GM18951 (cell line): ENCODE measurements around the gene ZDHHC7.

Experiments used
- POLR2A ChIP-seq: IDR thresholded peaks from 4 replicates; pipeline ENCODE4 v1.6.1; 2011; ENCODE audit warnings: mild to moderate bottlenecking; ENCODE audit not compliant: insufficient read length, insufficient read depth; ENCODE audit errors: extremely low read depth
- in situ Hi-C: fragments of 300-500 bp; cut with MboI; formaldehyde crosslinking; loops from one replicate; pipeline ENCODE4 v1.12.0; 2022; ENCODE audit warnings: low sequenced_read_pairs, mixed read lengths, inconsistent platforms; ENCODE audit not compliant: unreplicated experiment

ZDHHC7 gene

GRCh38 chr16:85003725-85004586 lies 7.4 kb downstream of the ZDHHC7 start:
- TF ChIP-seq POLR2A: no peak
- in situ Hi-C loops: no loop called here

GRCh38 chr16:85003076-85003475 lies 8.3 kb downstream of the ZDHHC7 start:
- no peak for TF ChIP-seq POLR2A
- in situ Hi-C loops: no loop called here

- in situ Hi-C loops: no loop called here
- no peak for TF ChIP-seq POLR2A
Observed at GRCh38 chr16:85002608-85003007, 8.7 kb downstream of the ZDHHC7 start.

GRCh38 chr16:85002099-85002541 lies 9.2 kb downstream of the ZDHHC7 start:
- TF ChIP-seq POLR2A: no peak
- in situ Hi-C loops: no loop called here

GRCh38 chr16:84999857-85000480 lies 11.4 kb downstream of the ZDHHC7 start:
- in situ Hi-C loops: no loop called here

GRCh38 chr16:84999200-84999599 lies 12.1 kb downstream of the ZDHHC7 start:
- in situ Hi-C loops: no loop called here
- TF ChIP-seq POLR2A: no peak

More at GRCh38 chr16:84999857-85000480, 11.4 kb downstream of the ZDHHC7 start:
- TF ChIP-seq POLR2A: no peak

GRCh38 chr16:84996365-84996764 lies 15.0 kb downstream of the ZDHHC7 start:
- no peak for TF ChIP-seq POLR2A
- in situ Hi-C loops: no loop called here

GRCh38 chr16:84995663-84996062 lies 15.7 kb downstream of the ZDHHC7 start:
- in situ Hi-C loops: no loop called here
- TF ChIP-seq POLR2A: no peak

- TF ChIP-seq POLR2A: no peak
- in situ Hi-C loops: no loop called here
Observed at GRCh38 chr16:84993926-84994325, 17.4 kb downstream of the ZDHHC7 start.

GRCh38 chr16:84992717-84993075 lies 18.6 kb downstream of the ZDHHC7 start:
- no peak for TF ChIP-seq POLR2A
- in situ Hi-C loops: no loop called here

- no peak for TF ChIP-seq POLR2A
- in situ Hi-C loops: no loop called here
Observed at GRCh38 chr16:84990782-84991181, 20.6 kb downstream of the ZDHHC7 start.

GRCh38 chr16:84989749-84990620 lies 21.4 kb downstream of the ZDHHC7 start:
- no peak for TF ChIP-seq POLR2A
- in situ Hi-C loops: no loop called here

GRCh38 chr16:84988328-84989080 lies 22.8 kb downstream of the ZDHHC7 start:
- in situ Hi-C loops: no loop called here
- no peak for TF ChIP-seq POLR2A

- TF ChIP-seq POLR2A: no peak
- in situ Hi-C loops: no loop called here
Observed at GRCh38 chr16:84986879-84987278, 24.5 kb downstream of the ZDHHC7 start.
